OCI-LY1 (cell line): Measurements from ENCODE around the gene TJP3.

Experiments
- H2AFZ ChIP-seq: fragments of 200-600 bp; sonication (generic), shearing (Covaris generic); 2 replicates; pipeline ENCODE4 v1.6.0; 2014; ENCODE audit warnings: antibody characterized with exemption, mild to moderate bottlenecking, low read length
- H3F3A ChIP-seq: fragments of 200-600 bp; sonication (generic), shearing (Covaris generic); 2 replicates; pipeline ENCODE4 v1.6.0; 2014; ENCODE audit warnings: mild to moderate bottlenecking, antibody characterized with exemption, low read length, moderate library complexity; ENCODE audit not compliant: insufficient read depth
- H3K27ac ChIP-seq: fragments of 200-600 bp; sonication (generic); 2 replicates; pipeline ENCODE4 v1.5.1; 2014; ENCODE audit warnings: low read length, mixed run types, mild to moderate bottlenecking, low read depth; ENCODE audit not compliant: poor library complexity, severe bottlenecking
- H3K27me3 ChIP-seq: fragments of 200-600 bp; sonication (generic); 2 replicates; pipeline ENCODE4 v1.6.0; 2014; ENCODE audit warnings: antibody characterized with exemption, mild to moderate bottlenecking, low read length, moderate library complexity; ENCODE audit not compliant: insufficient read depth
- H3K36me3 ChIP-seq: fragments of 200-600 bp; sonication (generic); 2 replicates; pipeline ENCODE4 v1.6.1; 2014; ENCODE audit warnings: mild to moderate bottlenecking, antibody characterized with exemption, low read length, moderate library complexity, mixed read lengths; ENCODE audit not compliant: insufficient read depth
- H3K4me1 ChIP-seq: fragments of 200-600 bp; sonication (generic); 2 replicates; pipeline ENCODE4 v1.5.1; 2014; ENCODE audit warnings: mild to moderate bottlenecking, low read length, moderate library complexity; ENCODE audit not compliant: insufficient read depth, severe bottlenecking
- H3K4me2 ChIP-seq: fragments of 200-600 bp; sonication (generic), shearing (Covaris generic); 2 replicates; pipeline ENCODE4 v1.6.1; 2014; ENCODE audit warnings: low read length
- H3K4me3 ChIP-seq: fragments of 200-600 bp; sonication (generic); 2 replicates; pipeline ENCODE4 v1.5.1; 2014; ENCODE audit warnings: low read length, low read depth, mild to moderate bottlenecking, mixed read lengths; ENCODE audit not compliant: poor library complexity, severe bottlenecking
- H3K79me2 ChIP-seq: fragments of 200-600 bp; shearing (Covaris generic); 2 replicates; pipeline ENCODE4 v1.6.1; 2016; ENCODE audit warnings: mixed run types, low read length, mixed read lengths; ENCODE audit not compliant: insufficient read depth
- H3K9ac ChIP-seq: fragments of 200-600 bp; sonication (generic), shearing (Covaris generic); 2 replicates; pipeline ENCODE4 v1.6.1; 2014; ENCODE audit warnings: mild to moderate bottlenecking, low read length, mixed read lengths
- H3K9me2 ChIP-seq: fragments of 200-600 bp; sonication (generic), shearing (Covaris generic); 2 replicates; pipeline ENCODE4 v1.6.1; 2014; ENCODE audit warnings: low read depth, mild to moderate bottlenecking, low read length, mixed read lengths
- H3K9me3 ChIP-seq: fragments of 200-600 bp; shearing (Covaris generic); 2 replicates; pipeline ENCODE4 v1.6.1; 2014; ENCODE audit warnings: low read length, mixed read lengths
- H4K20me1 ChIP-seq: fragments of 200-600 bp; sonication (generic), shearing (Covaris generic); 2 replicates; pipeline ENCODE4 v1.6.0; 2016; ENCODE audit warnings: mild to moderate bottlenecking, low read length; ENCODE audit not compliant: insufficient read depth
- CTCF ChIP-seq: fragments of 200-600 bp; sonication (generic), shearing (Covaris generic); IDR thresholded peaks from 2 replicates; pipeline ENCODE4 v1.5.1; 2017; ENCODE audit warnings: mild to moderate bottlenecking, antibody characterized with exemption, low read length, moderate library complexity, mixed read lengths
- EZH2 ChIP-seq: fragments of 200-600 bp; sonication (generic), shearing (Covaris generic); IDR thresholded peaks from 2 replicates; pipeline ENCODE4 v1.8.0; 2017; ENCODE audit warnings: borderline replicate concordance, mixed run types, mild to moderate bottlenecking, antibody characterized with exemption, low read length, moderate library complexity, mixed read lengths

Gene TJP3

GRCh38 chr19:3684054-3684816, 23.9 kb upstream of the TJP3 start:
- H3K27ac ChIP-seq, result no peak overlapping the region
- peaks cover 9% of the 10 kb centered on the region; the same call in 1 of the 2 replicates for H3K36me3 ChIP-seq
- H3F3A ChIP-seq, result no peaks in the 10 kb centered on the region
- H3K4me2 ChIP-seq, result no peak overlapping the region
- H3K9me3 ChIP-seq, result peaks cover 7% of the 10 kb centered on the region; the same call in 1 of the 2 replicates
- no peaks in the 10 kb centered on the region for H4K20me1 ChIP-seq
- peaks cover 21% of the 10 kb centered on the region; the same call in 1 of the 2 replicates for H3K27me3 ChIP-seq
- peaks cover 11% of the 10 kb centered on the region for H3K4me1 ChIP-seq
- no peaks in the 10 kb centered on the region for H3K79me2 ChIP-seq
- no peak overlapping the region for H3K9ac ChIP-seq
- no peak overlapping the region for H3K4me3 ChIP-seq
- no peak overlapping the region for H2AFZ ChIP-seq
- TF ChIP-seq EZH2 (no peak), CTCF (no peak)
- no peaks in the 10 kb centered on the region for H3K9me2 ChIP-seq

- H4K20me1 ChIP-seq, result no peaks in the 10 kb centered on the region
- H3K4me3 ChIP-seq, result no peak overlapping the region
- H3K27me3 ChIP-seq, result peaks cover 21% of the 10 kb centered on the region; the same call in 1 of the 2 replicates
- no peaks in the 10 kb centered on the region for H3K9me2 ChIP-seq
- no peak overlapping the region for H3K4me2 ChIP-seq
- H3K27ac ChIP-seq, result no peak overlapping the region
- H2AFZ ChIP-seq, result no peak overlapping the region
- no peak overlapping the region for H3K9ac ChIP-seq
- peaks cover 9% of the 10 kb centered on the region; the same call in 1 of the 2 replicates for H3K36me3 ChIP-seq
- no peak; the same call in 1 of the 2 replicates for TF ChIP-seq CTCF
- no peak for TF ChIP-seq EZH2
- H3K79me2 ChIP-seq, result no peaks in the 10 kb centered on the region
- peaks cover 7% of the 10 kb centered on the region; the same call in 1 of the 2 replicates for H3K9me3 ChIP-seq
- H3K4me1 ChIP-seq, result peaks cover 11% of the 10 kb centered on the region
- H3F3A ChIP-seq, result no peaks in the 10 kb centered on the region
Observed at GRCh38 chr19:3684817-3685410, 23.3 kb upstream of the TJP3 start.

- Histone ChIP-seq H3K36me3 (peaks cover 9% of the 10 kb centered on the region; the same call in 1 of the 2 replicates), H3K27me3 (peaks cover 35% of the 10 kb centered on the region; the same call in 1 of the 2 replicates), H2AFZ (no peak overlapping the region), H3K79me2 (no peaks in the 10 kb centered on the region), H3K9me2 (no peaks in the 10 kb centered on the region), H3K4me2 (no peak overlapping the region), H3K4me1 (peaks cover 11% of the 10 kb centered on the region), H3F3A (no peaks in the 10 kb centered on the region), H3K9ac (no peak overlapping the region), H4K20me1 (no peaks in the 10 kb centered on the region), H3K9me3 (peaks cover 7% of the 10 kb centered on the region; the same call in 1 of the 2 replicates), H3K27ac (no peak overlapping the region), H3K4me3 (no peak overlapping the region)
- TF ChIP-seq CTCF (no peak), EZH2 (no peak)
Observed at GRCh38 chr19:3687393-3687773, 20.8 kb upstream of the TJP3 start.
